K562 (cell line): ENCODE results near the gene HLA-E. TPM values are rescaled to one million over a fixed set of nuclear protein-coding genes. Genes with fewer than 3 reads are reported as not detected.

Source experiments
- ATAC-seq: fragments of 200-7000 bp; cut with Tn5 transposase; 3 replicates; pipeline ENCODE4 v1.9.1; 2020; ENCODE audit warnings: moderate library complexity
- Bru-seq: library from RNA; stranded (reverse); fragments of 400-500 nt; gene quantifications from one replicate; lab custom pipeline; 2021; lab: Mats Ljungman, UMichigan
- BruChase-seq, 2 experiments: library from RNA; stranded (reverse); fragments of 400-500 nt; gene quantifications; one replicate each; lab custom pipeline; 2021; lab: Mats Ljungman, UMichigan
- BruUV-seq: library from RNA; stranded (reverse); fragments of 400-500 nt; replicated peaks from 2 replicates; lab custom pipeline; 2021; lab: Mats Ljungman, UMichigan
- CTCF ChIA-PET: fragments of 300-600 bp; formaldehyde crosslinking; extraction: SDS; loops from one replicate; lab custom pipeline; 2021; ENCODE audit warnings: low intra/inter-chr PET ratio; lab: Yijun Ruan, JAX
- POLR2A ChIA-PET: fragments of 300-600, 350-650 bp; sonication (Branson Sonifier 250); formaldehyde crosslinking; extraction: SDS; loops from one replicate; lab custom pipeline; 2021; ENCODE audit warnings: antibody characterized with exemption, inconsistent platforms; lab: Yijun Ruan, JAX
- DNase-seq, 4 experiments: peaks; one replicate each; pipeline versions ENCODE4 v3.0.0 to v3.0.0-alpha.2; 2011 to 2018; ENCODE audit warnings: low spot score in 3 of 4, mixed read lengths in 3 of 4; ENCODE audit errors: extremely low read depth in 1 of 4
- FAIRE-seq: peaks from 2 replicates; lab custom pipeline; 2011; peaks lifted over from hg19 to GRCh38; lab: Jason Lieb, UNC
- H2AFZ ChIP-seq: 2 replicates; pipeline ENCODE4 v1.6.0; 2011; ENCODE audit warnings: low read depth, low read length, control low read depth, inconsistent platforms
- H3K27ac ChIP-seq: fragments of 200-600 bp; 3 replicates; pipeline ENCODE4 v1.8.0; 2011; ENCODE audit warnings: low read depth, mild to moderate bottlenecking, control low read depth, inconsistent platforms, low read length, moderate library complexity, mixed read lengths; ENCODE audit errors: extremely low read depth
- H3K27me3 ChIP-seq, 2 experiments: fragments of 300-600 bp in 1 of 2; 2 replicates in 1 of 2; 3 replicates in 1 of 2; pipeline versions ENCODE4 v1.6.0 to v1.8.0; 2011; ENCODE audit warnings: inconsistent platforms in 2 of 2, low read length in 2 of 2, mild to moderate bottlenecking in 1 of 2, mixed read lengths in 1 of 2, moderate library complexity in 1 of 2; ENCODE audit not compliant: control insufficient read depth in 2 of 2, insufficient read depth in 2 of 2
- H3K36me3 ChIP-seq: fragments of 300-600 bp; 3 replicates; pipeline ENCODE4 v1.8.0; 2011; ENCODE audit warnings: mild to moderate bottlenecking, low read length, inconsistent platforms; ENCODE audit not compliant: control insufficient read depth, insufficient read depth
- H3K4me1 ChIP-seq, 2 experiments: fragments of 200-600 bp in 1 of 2; replicated peaks in 1 of 2; 2 replicates in 1 of 2; 3 replicates in 1 of 2; pipeline versions ENCODE4 v1.5.1 to v1.8.0; 2011; ENCODE audit warnings: inconsistent platforms in 2 of 2, low read length in 2 of 2, mild to moderate bottlenecking in 1 of 2, mixed read lengths in 1 of 2, moderate library complexity in 1 of 2; ENCODE audit not compliant: control insufficient read depth in 2 of 2, insufficient read depth in 2 of 2
- H3K4me2 ChIP-seq: 2 replicates; pipeline ENCODE4 v1.6.1; 2011; ENCODE audit warnings: low read length, control low read depth, inconsistent platforms, mixed read lengths; ENCODE audit not compliant: insufficient read depth
- H3K4me3 ChIP-seq: fragments of 200-600 bp; sonication (generic), shearing (Covaris generic); 2 replicates; pipeline ENCODE4 v1.5.1; 2016; ENCODE audit warnings: control low read depth, inconsistent platforms
- H3K79me2 ChIP-seq: fragments of 200-600 bp; 3 replicates; pipeline ENCODE4 v1.8.0; 2011; ENCODE audit warnings: low read length, inconsistent platforms; ENCODE audit not compliant: control insufficient read depth, insufficient read depth
- H3K9ac ChIP-seq, 2 experiments: 2 replicates each; pipeline versions ENCODE4 v1.6.0 to v1.6.1; 2011; ENCODE audit warnings: low read depth in 2 of 2, low read length in 2 of 2, control low read depth in 1 of 2, inconsistent platforms in 1 of 2, mild to moderate bottlenecking in 1 of 2, mixed read lengths in 1 of 2; ENCODE audit not compliant: insufficient read depth in 1 of 2
- H3K9me1 ChIP-seq: one replicate; pipeline ENCODE4 v1.6.0; 2011; ENCODE audit warnings: inconsistent platforms, mild to moderate bottlenecking, low read length, moderate library complexity; ENCODE audit not compliant: control insufficient read depth, insufficient read depth
- H3K9me3 ChIP-seq: replicated peaks from 2 replicates; pipeline ENCODE4 v1.5.1; 2011; ENCODE audit warnings: low read depth, low read length, inconsistent platforms; ENCODE audit not compliant: control insufficient read depth, insufficient read depth
- H4K20me1 ChIP-seq: replicated peaks from 2 replicates; pipeline ENCODE4 v1.6.1; 2011; ENCODE audit warnings: low read length, inconsistent platforms, mixed read lengths; ENCODE audit not compliant: control insufficient read depth, insufficient read depth
- HDAC8 ChIP-seq: fragments of 450-650 bp; IDR thresholded peaks from 2 replicates; pipeline ENCODE4 v1.6.1; 2016; ENCODE audit warnings: mild to moderate bottlenecking, missing genetic modification characterization, moderate library complexity, missing compliant biosample characterization
- RBM15 ChIP-seq: fragments of 200-400 bp; formaldehyde crosslinking; IDR thresholded peaks from 2 replicates; pipeline ENCODE4 v1.6.1; 2018; ENCODE audit warnings: mild to moderate bottlenecking, low read length, moderate library complexity; ENCODE audit not compliant: insufficient read depth
- ZNF551 ChIP-seq: fragments of 250-450 bp; sonication (Bioruptor Pico); IDR thresholded peaks from 2 replicates; pipeline ENCODE4 v1.5.0; 2021; ENCODE audit warnings: mild to moderate bottlenecking, moderate library complexity
- WGBS: fragments of 100-300 bp; shearing (Covaris generic); methylation state at CpG from one replicate; pipeline ENCODE4 v1.1.6; 2016; ENCODE audit warnings: low coverage, mixed read lengths; ENCODE audit not compliant: insufficient coverage; ENCODE audit errors: missing lambda C conversion rate; 5-methylcytosine and 5-hydroxymethylcytosine counted together
- in situ Hi-C: fragments of 300-500 bp; cut with MboI; formaldehyde crosslinking; loops from 4 replicates; pipeline ENCODE4 v1.15.0; 2018; ENCODE audit warnings: inconsistent platforms, mixed read lengths
- intact Hi-C: fragments of 100-400 bp; cut with micrococcal nuclease; formaldehyde crosslinking; loops from 2 replicates; pipeline ENCODE4 v1.14.2; 2022
- long read RNA-seq, 3 experiments: library from polyadenylated mRNA in 2 of 3; library from RNA in 1 of 3; unstranded in 2 of 3; stranded (forward) in 1 of 3; transcript quantifications; one replicate each; pipeline ENCODE4 v2.0.0, GENCODE V29; 2019 to 2022
- polyA minus RNA-seq, 3 experiments: library from RNA; depleted of rRNA, polyadenylated mRNA; stranded (reverse); fragments of >200 nt; gene quantifications; 2 replicates each; pipeline ENCODE4 v1.2.3, GENCODE V29; 2011
- polyA plus RNA-seq, 8 experiments: library from polyadenylated mRNA; depleted of rRNA in 4 of 8; stranded (reverse) in 5 of 8; unstranded in 3 of 8; fragments of >200 nt; fragmentation: Nextera tagmentation in 2 of 8; fragmentation: Illumina TruSeq in 1 of 8; extraction: Ambion mirVana in 2 of 8; extraction: Trizol in 1 of 8; gene quantifications; 2 replicates each; pipeline versions ENCODE4 v1.2.1 to v1.2.3, GENCODE V29; 2011 to 2014; ENCODE audit warnings: inconsistent platforms in 1 of 8, missing spikeins in 1 of 8
- total RNA-seq, 7 experiments: library from RNA; depleted of rRNA in 6 of 7; stranded (reverse); fragments of >200 nt in 6 of 7; fragmentation: Illumina TruSeq in 2 of 7; extraction: Trizol in 2 of 7; gene quantifications; 2 replicates each; pipeline versions ENCODE4 v1.2.1 to v1.2.3, GENCODE V29; 2011 to 2021; ENCODE audit warnings: low replicate concordance in 1 of 7
- TF ChIP-seq, protein P1 (sequence below): fragments of 450-650 bp; IDR thresholded peaks from 2 replicates; pipeline ENCODE4 v1.6.1; 2016
- TF ChIP-seq, protein P2 (sequence below): fragments of 200-400 bp; formaldehyde crosslinking; IDR thresholded peaks from 2 replicates; pipeline ENCODE4 v1.6.1; 2017; ENCODE audit warnings: mild to moderate bottlenecking, low read depth, low read length, moderate library complexity
- TF ChIP-seq, protein P3 (sequence below): fragments of 450-650 bp; formaldehyde crosslinking; IDR thresholded peaks from 2 replicates; pipeline ENCODE4 v1.4.0; 2022; ENCODE audit warnings: missing genetic modification characterization
- TF ChIP-seq, protein P4 (sequence below): fragments of 450-650 bp; IDR thresholded peaks from 2 replicates; pipeline ENCODE4 v1.6.1; 2017; ENCODE audit warnings: mild to moderate bottlenecking, moderate library complexity

HLA-E gene
- 20.8 and 41.1 TPM in 2 replicates for total RNA-seq (2011; cell fraction: chromatin; rRNA removed; ENCODE audit: low replicate concordance)
- 40.4 and 50.9 TPM in 2 replicates for total RNA-seq (2011; cell fraction: nucleolus; rRNA removed)
- total RNA-seq (2011; cell fraction: nucleoplasm; rRNA removed) = 37.3 and 46.7 TPM in 2 replicates
- total RNA-seq (2014; rRNA removed) (39.9 and 45.5 TPM in 2 replicates), total RNA-seq (2014; rRNA removed; fragmentation: Illumina TruSeq; extraction: Trizol) (14.8 and 15.0 TPM in 2 replicates), total RNA-seq (2015; rRNA removed; fragmentation: Illumina TruSeq; extraction: Trizol) (25.0 and 25.8 TPM in 2 replicates), total RNA-seq (2021) (31.0 and 38.0 TPM in 2 replicates), polyA plus RNA-seq (2011; rRNA removed) (27.2 and 28.8 TPM in 2 replicates), polyA plus RNA-seq (2014; fragmentation: Illumina TruSeq; extraction: Trizol) (26.8 and 37.5 TPM in 2 replicates), polyA plus RNA-seq (2014; fragmentation: Nextera tagmentation; extraction: Ambion mirVana) (1 to 10 TPM; 3.2 to 4.0 TPM), polyA plus RNA-seq (2014; rRNA removed) (38.4 and 38.9 TPM in 2 replicates), polyA minus RNA-seq (2011; rRNA and poly(A)+ RNA removed) (17.5 and 21.1 TPM in 2 replicates), Bru-seq, nascent RNA (percentile 87 among the genes with signal in this experiment), BruChase-seq, experiment 1, labeled RNA remaining after a 2-hour chase (percentile 80 among the genes with signal in this experiment), BruChase-seq, experiment 2, labeled RNA remaining after a 6-hour chase (percentile 85 among the genes with signal in this experiment)
- 27.0 and 45.7 TPM in 2 replicates for polyA plus RNA-seq (2011; cell fraction: cytosol; rRNA removed)
- 20.5 and 32.8 TPM in 2 replicates for polyA plus RNA-seq (2011; cell fraction: nucleus; rRNA removed)
- polyA plus RNA-seq (2012) = 27.8 and 82.4 TPM in 2 replicates
- polyA minus RNA-seq (2011; cell fraction: cytosol; rRNA and poly(A)+ RNA removed) = 16.8 and 17.8 TPM in 2 replicates
- 13.8 and 14.3 TPM in 2 replicates for polyA minus RNA-seq (2011; cell fraction: nucleus; rRNA and poly(A)+ RNA removed)
- long read RNA-seq, experiment 1, transcript HLA-E-201 (8 exons, 2,601 nt) = major isoform, 56 of 204 reads
- long read RNA-seq, experiment 1, partial matches to known transcripts = 141 of 204 reads
- long read RNA-seq, experiment 1, other reads (novel, unspliced or antisense) = 7 of 204 reads
- long read RNA-seq, experiment 2, transcript HLA-E-201 (8 exons, 2,601 nt) = major isoform, 12 of 37 reads
- long read RNA-seq, experiment 2, partial matches to known transcripts = 15 of 37 reads
- long read RNA-seq, experiment 2, other reads (novel, unspliced or antisense) = 10 of 37 reads
- long read RNA-seq, experiment 3, transcript HLA-E-201 (8 exons, 2,601 nt) = major isoform, 24 of 32 reads
- long read RNA-seq, experiment 3, partial matches to known transcripts = 8 of 32 reads
- long read RNA-seq, experiment 3, other reads (novel, unspliced or antisense) = 0 of 32 reads

DNA sequence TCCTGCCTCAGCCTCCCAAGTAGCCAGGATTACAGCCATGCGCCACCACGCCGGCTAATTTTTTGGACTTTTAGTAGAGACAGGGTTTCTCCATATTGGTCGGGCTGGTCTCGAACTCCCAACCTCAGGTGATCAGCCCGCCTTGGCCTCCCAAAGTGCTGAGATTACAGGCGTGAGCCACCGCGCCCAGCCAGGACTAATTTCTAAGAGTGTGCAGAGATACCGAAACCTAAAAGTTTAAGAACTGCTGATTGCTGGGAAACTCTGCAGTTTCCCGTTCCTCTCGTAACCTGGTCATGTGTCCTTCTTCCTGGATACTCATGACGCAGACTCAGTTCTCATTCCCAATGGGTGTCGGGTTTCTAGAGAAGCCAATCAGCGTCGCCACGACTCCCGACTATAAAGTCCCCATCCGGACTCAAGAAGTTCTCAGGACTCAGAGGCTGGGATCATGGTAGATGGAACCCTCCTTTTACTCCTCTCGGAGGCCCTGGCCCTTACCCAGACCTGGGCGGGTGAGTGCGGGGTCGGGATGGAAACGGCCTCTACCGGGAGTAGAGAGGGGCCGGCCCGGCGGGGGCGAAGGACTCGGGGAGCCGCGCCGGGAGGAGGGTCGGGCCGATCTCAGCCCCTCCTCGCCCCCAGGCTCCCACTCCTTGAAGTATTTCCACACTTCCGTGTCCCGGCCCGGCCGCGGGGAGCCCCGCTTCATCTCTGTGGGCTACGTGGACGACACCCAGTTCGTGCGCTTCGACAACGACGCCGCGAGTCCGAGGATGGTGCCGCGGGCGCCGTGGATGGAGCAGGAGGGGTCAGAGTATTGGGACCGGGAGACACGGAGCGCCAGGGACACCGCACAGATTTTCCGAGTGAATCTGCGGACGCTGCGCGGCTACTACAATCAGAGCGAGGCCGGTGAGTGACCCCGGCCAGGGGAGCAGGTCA is at the start of gene HLA-E:
TSS of gene HLA-E (plus strand) at position 429 of the 945 bp plus-strand sequence. CDS start at position 452, 23 bp downstream.
- Histone ChIP-seq H3K9ac (peak within 1 kb of the TSS; percentile 54 to 90), H3K4me2 (peak within 1 kb of the TSS; percentile 93), H3K27ac (peak within 1 kb of the TSS; percentile 51; the same call in 2 of the 3 replicates), H3K4me1 (peaks cover 7 to 24% of the 10 kb centered on the region in 2 experiments; a peak in 4 of 5 replicates), H3K9me3 (no peaks in the 10 kb centered on the region), H3K9me1 (no peaks in the 10 kb centered on the region), H3K27me3 (no peaks in the 10 kb centered on the region), H3K4me3 (peak within 1 kb of the TSS; percentile 49), H3K36me3 (peaks cover 19% of the 10 kb centered on the region), H4K20me1 (peaks cover 5% of the 10 kb centered on the region), H2AFZ (peak within 1 kb of the TSS; percentile 69), H3K79me2 (peaks cover 7% of the 10 kb centered on the region; the same call in 2 of the 3 replicates)
- in situ Hi-C loops (loop anchor here (5.0 kb wide), 2 partner anchors 48 to 108 kb away; no protein-coding TSS in a partner anchor), intact Hi-C loops (no loop called here)
- peak; percentile 86 to 99 (median 91) for DNase-seq
- ChIA-PET POLR2A (interaction anchor here (1.0 to 1.4 kb wide), 3 partner anchors 25 to 52 kb away, joined by 3 to 7 read pairs (median 4); no protein-coding TSS in a partner anchor), CTCF (interaction anchor here (0.8 kb wide), 1 partner anchor 55 kb away, joined by 4 read pairs; no protein-coding TSS in a partner anchor)
- BruUV-seq = TSS peak; percentile 71
- FAIRE-seq = peak; percentile 99
- 5% methylated on average over 66 of the region's 68 CpGs for WGBS
- ATAC-seq = peak; percentile 97
- TF ChIP-seq HDAC8 (tag) = no peak
- no peak for TF ChIP-seq ZNF551 (CRISPR knock-in tag)
- TF ChIP-seq, protein P1, sequence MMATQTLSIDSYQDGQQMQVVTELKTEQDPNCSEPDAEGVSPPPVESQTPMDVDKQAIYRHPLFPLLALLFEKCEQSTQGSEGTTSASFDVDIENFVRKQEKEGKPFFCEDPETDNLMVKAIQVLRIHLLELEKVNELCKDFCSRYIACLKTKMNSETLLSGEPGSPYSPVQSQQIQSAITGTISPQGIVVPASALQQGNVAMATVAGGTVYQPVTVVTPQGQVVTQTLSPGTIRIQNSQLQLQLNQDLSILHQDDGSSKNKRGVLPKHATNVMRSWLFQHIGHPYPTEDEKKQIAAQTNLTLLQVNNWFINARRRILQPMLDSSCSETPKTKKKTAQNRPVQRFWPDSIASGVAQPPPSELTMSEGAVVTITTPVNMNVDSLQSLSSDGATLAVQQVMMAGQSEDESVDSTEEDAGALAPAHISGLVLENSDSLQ = peak; percentile 44; the same call in 1 of the 2 replicates
- TF ChIP-seq, protein P2, sequence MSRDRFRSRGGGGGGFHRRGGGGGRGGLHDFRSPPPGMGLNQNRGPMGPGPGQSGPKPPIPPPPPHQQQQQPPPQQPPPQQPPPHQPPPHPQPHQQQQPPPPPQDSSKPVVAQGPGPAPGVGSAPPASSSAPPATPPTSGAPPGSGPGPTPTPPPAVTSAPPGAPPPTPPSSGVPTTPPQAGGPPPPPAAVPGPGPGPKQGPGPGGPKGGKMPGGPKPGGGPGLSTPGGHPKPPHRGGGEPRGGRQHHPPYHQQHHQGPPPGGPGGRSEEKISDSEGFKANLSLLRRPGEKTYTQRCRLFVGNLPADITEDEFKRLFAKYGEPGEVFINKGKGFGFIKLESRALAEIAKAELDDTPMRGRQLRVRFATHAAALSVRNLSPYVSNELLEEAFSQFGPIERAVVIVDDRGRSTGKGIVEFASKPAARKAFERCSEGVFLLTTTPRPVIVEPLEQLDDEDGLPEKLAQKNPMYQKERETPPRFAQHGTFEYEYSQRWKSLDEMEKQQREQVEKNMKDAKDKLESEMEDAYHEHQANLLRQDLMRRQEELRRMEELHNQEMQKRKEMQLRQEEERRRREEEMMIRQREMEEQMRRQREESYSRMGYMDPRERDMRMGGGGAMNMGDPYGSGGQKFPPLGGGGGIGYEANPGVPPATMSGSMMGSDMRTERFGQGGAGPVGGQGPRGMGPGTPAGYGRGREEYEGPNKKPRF = no peak
- TF ChIP-seq, protein P3, sequence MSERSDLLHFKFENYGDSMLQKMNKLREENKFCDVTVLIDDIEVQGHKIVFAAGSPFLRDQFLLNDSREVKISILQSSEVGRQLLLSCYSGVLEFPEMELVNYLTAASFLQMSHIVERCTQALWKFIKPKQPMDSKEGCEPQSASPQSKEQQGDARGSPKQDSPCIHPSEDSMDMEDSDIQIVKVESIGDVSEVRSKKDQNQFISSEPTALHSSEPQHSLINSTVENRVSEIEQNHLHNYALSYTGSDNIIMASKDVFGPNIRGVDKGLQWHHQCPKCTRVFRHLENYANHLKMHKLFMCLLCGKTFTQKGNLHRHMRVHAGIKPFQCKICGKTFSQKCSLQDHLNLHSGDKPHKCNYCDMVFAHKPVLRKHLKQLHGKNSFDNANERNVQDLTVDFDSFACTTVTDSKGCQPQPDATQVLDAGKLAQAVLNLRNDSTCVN = no peak
- TF ChIP-seq RBM15 = no peak
- TF ChIP-seq, protein P4, sequence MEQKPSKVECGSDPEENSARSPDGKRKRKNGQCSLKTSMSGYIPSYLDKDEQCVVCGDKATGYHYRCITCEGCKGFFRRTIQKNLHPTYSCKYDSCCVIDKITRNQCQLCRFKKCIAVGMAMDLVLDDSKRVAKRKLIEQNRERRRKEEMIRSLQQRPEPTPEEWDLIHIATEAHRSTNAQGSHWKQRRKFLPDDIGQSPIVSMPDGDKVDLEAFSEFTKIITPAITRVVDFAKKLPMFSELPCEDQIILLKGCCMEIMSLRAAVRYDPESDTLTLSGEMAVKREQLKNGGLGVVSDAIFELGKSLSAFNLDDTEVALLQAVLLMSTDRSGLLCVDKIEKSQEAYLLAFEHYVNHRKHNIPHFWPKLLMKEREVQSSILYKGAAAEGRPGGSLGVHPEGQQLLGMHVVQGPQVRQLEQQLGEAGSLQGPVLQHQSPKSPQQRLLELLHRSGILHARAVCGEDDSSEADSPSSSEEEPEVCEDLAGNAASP = no peak
